Measurements from ENCODE around the gene IL1RAPL2.

Gene IL1RAPL2

DNA sequence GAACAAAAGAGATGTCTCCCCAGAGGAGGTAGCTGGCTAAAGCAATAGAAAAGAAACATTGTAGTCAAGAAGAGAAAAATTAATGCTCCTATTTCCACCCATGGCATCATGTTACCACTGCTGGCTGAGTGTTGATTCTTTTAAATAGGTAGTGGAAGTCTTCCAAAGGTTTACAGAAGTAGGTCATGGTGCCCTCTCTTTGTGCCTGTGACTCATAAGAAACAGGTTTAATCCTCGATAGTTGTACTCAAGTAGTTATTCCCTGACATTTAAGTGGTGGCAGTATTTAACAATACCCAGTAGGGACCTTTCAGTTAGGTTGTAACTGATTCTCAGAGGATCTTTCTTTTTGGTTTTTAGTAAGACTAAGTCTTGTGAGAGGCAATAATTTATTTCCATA lies 406.7 kb downstream of the IL1RAPL2 start:
- TF ChIP-seq, protein P1, sequence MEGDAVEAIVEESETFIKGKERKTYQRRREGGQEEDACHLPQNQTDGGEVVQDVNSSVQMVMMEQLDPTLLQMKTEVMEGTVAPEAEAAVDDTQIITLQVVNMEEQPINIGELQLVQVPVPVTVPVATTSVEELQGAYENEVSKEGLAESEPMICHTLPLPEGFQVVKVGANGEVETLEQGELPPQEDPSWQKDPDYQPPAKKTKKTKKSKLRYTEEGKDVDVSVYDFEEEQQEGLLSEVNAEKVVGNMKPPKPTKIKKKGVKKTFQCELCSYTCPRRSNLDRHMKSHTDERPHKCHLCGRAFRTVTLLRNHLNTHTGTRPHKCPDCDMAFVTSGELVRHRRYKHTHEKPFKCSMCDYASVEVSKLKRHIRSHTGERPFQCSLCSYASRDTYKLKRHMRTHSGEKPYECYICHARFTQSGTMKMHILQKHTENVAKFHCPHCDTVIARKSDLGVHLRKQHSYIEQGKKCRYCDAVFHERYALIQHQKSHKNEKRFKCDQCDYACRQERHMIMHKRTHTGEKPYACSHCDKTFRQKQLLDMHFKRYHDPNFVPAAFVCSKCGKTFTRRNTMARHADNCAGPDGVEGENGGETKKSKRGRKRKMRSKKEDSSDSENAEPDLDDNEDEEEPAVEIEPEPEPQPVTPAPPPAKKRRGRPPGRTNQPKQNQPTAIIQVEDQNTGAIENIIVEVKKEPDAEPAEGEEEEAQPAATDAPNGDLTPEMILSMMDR (conservative IDR thresholded peaks at IDR 0.05) = no peak

DNA sequence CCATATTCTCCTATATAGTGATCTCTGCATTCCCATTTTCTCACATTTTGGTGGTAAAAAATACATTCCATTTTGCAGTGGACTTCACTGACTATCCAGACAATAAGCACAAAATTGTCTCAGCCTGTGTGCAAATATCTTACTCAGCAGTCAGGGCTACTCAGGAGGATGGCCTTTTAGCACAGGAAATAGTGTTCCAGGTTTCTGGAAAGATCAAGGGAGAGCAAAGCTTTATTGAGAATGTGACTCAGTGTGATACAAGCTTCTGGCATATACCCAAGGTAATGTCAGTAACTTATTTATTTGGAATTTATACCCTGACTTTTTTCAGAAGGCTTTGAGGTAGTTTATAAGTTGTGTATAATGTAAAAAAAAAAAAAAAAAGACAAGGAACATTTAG lies 421.1 kb downstream of the IL1RAPL2 start:
- TF ChIP-seq, protein P1 (conservative IDR thresholded peaks at IDR 0.05) = no peak
- H3K27ac ChIP-seq = no peak overlapping the region

More for the DNA sequence above, 406.7 kb downstream of the IL1RAPL2 start:
- no peak overlapping the region for H3K27ac ChIP-seq

DNA sequence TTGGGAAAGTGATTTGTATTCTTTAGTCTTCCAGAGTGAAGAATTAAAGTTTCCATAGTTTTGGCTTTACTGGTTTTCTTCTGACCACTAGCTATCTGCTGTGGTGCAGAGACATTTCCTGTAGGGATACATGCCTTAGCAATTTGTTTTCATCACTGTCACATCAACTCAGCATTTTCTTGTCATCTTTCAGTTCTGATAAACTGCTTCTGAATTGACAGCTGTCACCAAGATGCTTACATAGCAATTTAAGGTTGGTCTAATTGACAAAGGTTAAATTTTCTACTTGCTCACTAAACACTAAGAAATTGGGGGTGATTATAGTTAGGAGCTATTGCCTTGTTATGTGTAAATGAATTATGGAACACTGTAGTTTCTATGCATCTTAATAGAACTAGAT lies 422.0 kb downstream of the IL1RAPL2 start:
- TF ChIP-seq, protein P1 (conservative IDR thresholded peaks at IDR 0.05) = no peak
- H3K27ac ChIP-seq = no peak overlapping the region

DNA sequence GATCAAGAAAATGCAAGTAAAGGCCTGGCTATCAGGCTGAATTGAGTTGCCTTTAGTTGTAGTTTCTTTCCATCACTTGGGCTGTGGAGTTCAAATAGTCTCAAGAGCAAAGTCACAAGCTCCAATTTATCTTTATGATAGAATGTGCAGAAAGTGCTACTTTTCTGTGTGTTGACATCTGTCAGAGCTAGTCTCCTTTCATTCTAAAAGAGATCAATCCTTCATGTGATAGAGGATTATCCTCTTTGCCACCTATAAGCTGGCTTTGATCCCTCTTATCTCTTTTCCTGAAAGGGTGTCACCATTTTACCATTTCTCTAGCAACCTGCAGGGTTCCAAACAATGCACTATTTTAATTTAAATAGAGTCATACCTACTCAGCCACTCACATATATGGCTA lies 429.5 kb downstream of the IL1RAPL2 start:
- TF ChIP-seq, protein P1 (conservative IDR thresholded peaks at IDR 0.05) = no peak
- no peak overlapping the region for H3K27ac ChIP-seq

DNA sequence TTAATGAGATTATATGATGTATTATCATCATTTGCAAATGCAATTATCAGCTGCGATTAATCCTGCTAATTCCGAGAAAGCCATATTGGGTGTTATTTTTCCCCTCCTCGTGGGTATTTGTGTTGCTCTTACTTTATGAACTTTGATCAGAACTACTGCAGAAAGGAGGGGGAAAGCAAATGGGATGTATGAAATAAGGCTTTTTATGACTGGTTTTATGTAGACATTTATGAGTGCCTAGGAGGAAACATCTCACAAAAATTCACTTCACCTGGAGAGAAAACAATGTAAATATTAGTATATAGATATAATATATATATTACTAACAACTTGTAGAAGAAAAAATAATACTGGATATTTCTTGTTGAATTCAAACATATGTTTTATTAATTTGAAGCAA lies 440.1 kb downstream of the IL1RAPL2 start:
- TF ChIP-seq, protein P1 (conservative IDR thresholded peaks at IDR 0.05) = no peak
- H3K27ac ChIP-seq = no peak overlapping the region

DNA sequence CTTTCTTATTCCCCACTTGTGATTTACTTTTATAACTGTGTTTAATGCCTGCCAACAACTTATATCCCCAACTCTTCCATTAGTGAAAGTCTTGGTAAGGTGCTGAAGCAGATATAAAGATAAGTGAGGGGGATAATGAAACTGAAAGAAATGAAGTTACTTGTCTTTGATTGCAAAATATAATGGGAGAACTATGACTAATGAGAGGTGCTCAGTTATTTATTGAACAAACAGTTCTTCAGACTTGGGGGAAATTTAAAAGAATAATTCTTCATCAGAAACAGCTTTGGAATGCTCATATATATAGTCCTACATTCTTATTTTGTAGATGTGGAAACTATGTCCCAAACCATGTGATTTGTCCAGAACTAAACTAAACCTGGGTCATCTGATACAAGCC lies 441.0 kb downstream of the IL1RAPL2 start:
- TF ChIP-seq, protein P1 (conservative IDR thresholded peaks at IDR 0.05) = no peak
- no peak overlapping the region for H3K27ac ChIP-seq

DNA sequence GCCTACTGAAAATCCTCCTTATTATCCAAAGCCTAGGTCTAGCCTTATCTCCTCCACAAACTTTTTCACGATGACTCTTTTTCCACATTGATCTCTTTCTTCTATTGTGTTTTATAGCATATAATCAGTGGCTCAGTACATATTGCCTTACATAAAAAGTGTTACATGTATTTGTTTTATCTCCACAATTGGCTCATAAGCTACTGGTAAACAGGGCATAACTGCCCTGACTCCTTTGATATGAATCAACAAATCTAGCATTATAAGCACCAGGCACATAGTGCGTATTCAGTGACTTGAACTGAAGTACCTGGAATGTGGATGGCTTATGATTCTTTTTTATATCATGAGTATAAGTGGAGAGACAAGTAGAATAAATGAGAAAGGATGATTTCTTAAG lies 447.7 kb downstream of the IL1RAPL2 start:
- TF ChIP-seq, protein P1 (conservative IDR thresholded peaks at IDR 0.05) = no peak
- H3K27ac ChIP-seq = no peak overlapping the region

DNA sequence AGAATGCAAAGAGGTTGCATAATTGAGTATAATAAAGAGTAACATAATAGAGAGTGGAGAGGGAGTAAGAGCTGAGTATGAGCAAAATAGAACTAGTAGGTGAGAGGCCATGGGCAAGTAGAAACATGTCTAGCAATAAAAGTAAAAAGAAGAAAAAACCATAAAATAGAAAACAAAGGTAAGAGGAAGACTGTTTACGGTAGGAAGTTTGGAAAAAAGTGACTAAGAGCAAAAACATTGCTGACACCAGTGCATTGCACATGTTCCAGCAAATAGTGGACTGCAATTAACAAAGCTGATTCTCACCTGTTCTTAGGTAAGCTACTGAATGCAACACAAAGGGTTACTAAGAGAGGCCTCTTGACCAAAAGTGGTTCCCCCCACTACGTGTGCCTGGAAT lies 451.6 kb downstream of the IL1RAPL2 start:
- H3K27ac ChIP-seq = no peak overlapping the region
- TF ChIP-seq, protein P1 (conservative IDR thresholded peaks at IDR 0.05) = no peak

Data from VCaP (cell line).